K562 (cell line): ENCODE data around the gene TCIRG1. TPM values are rescaled to one million over a fixed set of nuclear protein-coding genes. Genes with fewer than 3 reads are reported as not detected.

Source experiments
- ATAC-seq: fragments of 200-7000 bp; cut with Tn5 transposase; 3 replicates; pipeline ENCODE4 v1.9.1; 2020; ENCODE audit warnings: moderate library complexity
- BruUV-seq: library from RNA; stranded (reverse); fragments of 400-500 nt; replicated peaks from 2 replicates; lab custom pipeline; 2021; lab: Mats Ljungman, UMichigan
- CTCF ChIA-PET: fragments of 300-600 bp; formaldehyde crosslinking; extraction: SDS; loops from one replicate; lab custom pipeline; 2021; ENCODE audit warnings: low intra/inter-chr PET ratio; lab: Yijun Ruan, JAX
- POLR2A ChIA-PET: fragments of 300-600, 350-650 bp; sonication (Branson Sonifier 250); formaldehyde crosslinking; extraction: SDS; loops from one replicate; lab custom pipeline; 2021; ENCODE audit warnings: antibody characterized with exemption, inconsistent platforms; lab: Yijun Ruan, JAX
- DNase-seq, 4 experiments: peaks; one replicate each; pipeline versions ENCODE4 v3.0.0 to v3.0.0-alpha.2; 2011 to 2018; ENCODE audit warnings: low spot score in 3 of 4, mixed read lengths in 3 of 4; ENCODE audit errors: extremely low read depth in 1 of 4
- FAIRE-seq: peaks from 2 replicates; lab custom pipeline; 2011; peaks lifted over from hg19 to GRCh38; lab: Jason Lieb, UNC
- H2AFZ ChIP-seq: 2 replicates; pipeline ENCODE4 v1.6.0; 2011; ENCODE audit warnings: low read depth, low read length, control low read depth, inconsistent platforms
- H3K27ac ChIP-seq: fragments of 200-600 bp; 3 replicates; pipeline ENCODE4 v1.8.0; 2011; ENCODE audit warnings: low read depth, mild to moderate bottlenecking, control low read depth, inconsistent platforms, low read length, moderate library complexity, mixed read lengths; ENCODE audit errors: extremely low read depth
- H3K27me3 ChIP-seq, 2 experiments: fragments of 300-600 bp in 1 of 2; 2 replicates in 1 of 2; 3 replicates in 1 of 2; pipeline versions ENCODE4 v1.6.0 to v1.8.0; 2011; ENCODE audit warnings: inconsistent platforms in 2 of 2, low read length in 2 of 2, mild to moderate bottlenecking in 1 of 2, mixed read lengths in 1 of 2, moderate library complexity in 1 of 2; ENCODE audit not compliant: control insufficient read depth in 2 of 2, insufficient read depth in 2 of 2
- H3K36me3 ChIP-seq: fragments of 300-600 bp; 3 replicates; pipeline ENCODE4 v1.8.0; 2011; ENCODE audit warnings: mild to moderate bottlenecking, low read length, inconsistent platforms; ENCODE audit not compliant: control insufficient read depth, insufficient read depth
- H3K4me1 ChIP-seq, 2 experiments: fragments of 200-600 bp in 1 of 2; replicated peaks in 1 of 2; 2 replicates in 1 of 2; 3 replicates in 1 of 2; pipeline versions ENCODE4 v1.5.1 to v1.8.0; 2011; ENCODE audit warnings: inconsistent platforms in 2 of 2, low read length in 2 of 2, mild to moderate bottlenecking in 1 of 2, mixed read lengths in 1 of 2, moderate library complexity in 1 of 2; ENCODE audit not compliant: control insufficient read depth in 2 of 2, insufficient read depth in 2 of 2
- H3K4me2 ChIP-seq: 2 replicates; pipeline ENCODE4 v1.6.1; 2011; ENCODE audit warnings: low read length, control low read depth, inconsistent platforms, mixed read lengths; ENCODE audit not compliant: insufficient read depth
- H3K4me3 ChIP-seq: fragments of 200-600 bp; sonication (generic), shearing (Covaris generic); 2 replicates; pipeline ENCODE4 v1.5.1; 2016; ENCODE audit warnings: control low read depth, inconsistent platforms
- H3K79me2 ChIP-seq: fragments of 200-600 bp; 3 replicates; pipeline ENCODE4 v1.8.0; 2011; ENCODE audit warnings: low read length, inconsistent platforms; ENCODE audit not compliant: control insufficient read depth, insufficient read depth
- H3K9ac ChIP-seq, 2 experiments: 2 replicates each; pipeline versions ENCODE4 v1.6.0 to v1.6.1; 2011; ENCODE audit warnings: low read depth in 2 of 2, low read length in 2 of 2, control low read depth in 1 of 2, inconsistent platforms in 1 of 2, mild to moderate bottlenecking in 1 of 2, mixed read lengths in 1 of 2; ENCODE audit not compliant: insufficient read depth in 1 of 2
- H3K9me1 ChIP-seq: one replicate; pipeline ENCODE4 v1.6.0; 2011; ENCODE audit warnings: inconsistent platforms, mild to moderate bottlenecking, low read length, moderate library complexity; ENCODE audit not compliant: control insufficient read depth, insufficient read depth
- H3K9me3 ChIP-seq: replicated peaks from 2 replicates; pipeline ENCODE4 v1.5.1; 2011; ENCODE audit warnings: low read depth, low read length, inconsistent platforms; ENCODE audit not compliant: control insufficient read depth, insufficient read depth
- H4K20me1 ChIP-seq: replicated peaks from 2 replicates; pipeline ENCODE4 v1.6.1; 2011; ENCODE audit warnings: low read length, inconsistent platforms, mixed read lengths; ENCODE audit not compliant: control insufficient read depth, insufficient read depth
- BCL6 ChIP-seq: fragments of 250-450 bp; sonication (Bioruptor Pico); IDR thresholded peaks from 2 replicates; pipeline ENCODE4 v1.4.0; 2020
- BRF1 ChIP-seq: IDR thresholded peaks from 3 replicates; pipeline ENCODE4 v1.6.1; 2011; ENCODE audit warnings: borderline replicate concordance, mild to moderate bottlenecking; ENCODE audit not compliant: insufficient read length; ENCODE audit errors: extremely low read depth
- ERF ChIP-seq: fragments of 450-650 bp; formaldehyde crosslinking; IDR thresholded peaks from 2 replicates; pipeline ENCODE4 v1.4.0; 2020; ENCODE audit warnings: mild to moderate bottlenecking, mixed read lengths
- ILF3 ChIP-seq: fragments of 450-650 bp; IDR thresholded peaks from 2 replicates; pipeline ENCODE4 v1.6.1; 2018; ENCODE audit warnings: antibody characterized with exemption, mild to moderate bottlenecking, moderate library complexity, borderline replicate concordance
- NCOA2 ChIP-seq, 2 experiments: fragments of 450-650 bp; IDR thresholded peaks; 2 replicates each; pipeline ENCODE4 v1.6.1; 2018; ENCODE audit warnings: mild to moderate bottlenecking in 2 of 2, moderate library complexity in 1 of 2; ENCODE audit not compliant: partially characterized antibody in 2 of 2
- PML ChIP-seq: IDR thresholded peaks from 2 replicates; pipeline ENCODE4 v1.6.1; 2012; ENCODE audit warnings: low read length, inconsistent platforms
- POLR2A ChIP-seq: fragments of 450-650 bp; conservative IDR thresholded peaks from 2 replicates; pipeline ENCODE4 v1.6.1; 2016
- POLR2G ChIP-seq: fragments of 200-400 bp; formaldehyde crosslinking; IDR thresholded peaks from 2 replicates; pipeline ENCODE4 v1.6.1; 2017; ENCODE audit warnings: low read depth, mild to moderate bottlenecking, antibody characterized with exemption, low read length, moderate library complexity
- SUPT5H ChIP-seq: fragments of 450-650 bp; IDR thresholded peaks from 2 replicates; pipeline ENCODE4 v1.6.1; 2016
- TCF7L2 ChIP-seq: fragments of 150-350 bp; IDR thresholded peaks from 2 replicates; pipeline ENCODE4 v1.6.1; 2016; ENCODE audit warnings: low read depth, mild to moderate bottlenecking, low read length, moderate library complexity
- THAP7 ChIP-seq: fragments of 250-450 bp; sonication (Bioruptor Pico); IDR thresholded peaks from 2 replicates; pipeline ENCODE4 v1.5.0; 2021
- ZBTB2 ChIP-seq: fragments of 450-650 bp; IDR thresholded peaks from 2 replicates; pipeline ENCODE4 v1.6.1; 2016; ENCODE audit warnings: antibody characterized with exemption
- ZNF165 ChIP-seq: fragments of 250-450 bp; sonication (Bioruptor Pico); IDR thresholded peaks from 2 replicates; pipeline ENCODE4 v1.4.0; 2020; ENCODE audit warnings: borderline replicate concordance
- ZNF444 ChIP-seq: fragments of 250-450 bp; sonication (Bioruptor Pico); IDR thresholded peaks from 2 replicates; pipeline ENCODE4 v1.4.0; 2020; ENCODE audit warnings: mild to moderate bottlenecking, moderate library complexity
- WGBS: fragments of 100-300 bp; shearing (Covaris generic); methylation state at CpG from one replicate; pipeline ENCODE4 v1.1.6; 2016; ENCODE audit warnings: low coverage, mixed read lengths; ENCODE audit not compliant: insufficient coverage; ENCODE audit errors: missing lambda C conversion rate; 5-methylcytosine and 5-hydroxymethylcytosine counted together
- in situ Hi-C: fragments of 300-500 bp; cut with MboI; formaldehyde crosslinking; loops from 4 replicates; pipeline ENCODE4 v1.15.0; 2018; ENCODE audit warnings: inconsistent platforms, mixed read lengths
- intact Hi-C: fragments of 100-400 bp; cut with micrococcal nuclease; formaldehyde crosslinking; loops from 2 replicates; pipeline ENCODE4 v1.14.2; 2022
- polyA plus RNA-seq, 8 experiments: library from polyadenylated mRNA; depleted of rRNA in 4 of 8; stranded (reverse) in 5 of 8; unstranded in 3 of 8; fragments of >200 nt; fragmentation: Nextera tagmentation in 2 of 8; fragmentation: Illumina TruSeq in 1 of 8; extraction: Ambion mirVana in 2 of 8; extraction: Trizol in 1 of 8; gene quantifications; 2 replicates each; pipeline versions ENCODE4 v1.2.1 to v1.2.3, GENCODE V29; 2011 to 2014; ENCODE audit warnings: inconsistent platforms in 1 of 8, missing spikeins in 1 of 8
- total RNA-seq, 7 experiments: library from RNA; depleted of rRNA in 6 of 7; stranded (reverse); fragments of >200 nt in 6 of 7; fragmentation: Illumina TruSeq in 2 of 7; extraction: Trizol in 2 of 7; gene quantifications; 2 replicates each; pipeline versions ENCODE4 v1.2.1 to v1.2.3, GENCODE V29; 2011 to 2021; ENCODE audit warnings: low replicate concordance in 1 of 7

TCIRG1 gene
- total and polyA plus RNA-seq, 9 of the 15 experiments (the other 6 are each of a cell fraction or from before 2014, with no cell fraction given), result 0.49 to 143 (median 24.4) TPM

- POLR2A ChIA-PET, result interaction anchor here (1.0 to 4.8 kb wide), 4 partner anchors 8 to 13 kb away, joined by 3 to 55 read pairs (median 10); no protein-coding TSS in a partner anchor
- H3K9me1 ChIP-seq, result no peaks in the 10 kb centered on the region
- no peak overlapping the region for H3K27ac ChIP-seq
- H3K4me3 ChIP-seq, result no peak overlapping the region
- no peaks in the 10 kb centered on the region for H3K27me3 ChIP-seq
- BruUV-seq, result no TSS peak
- no peaks in the 10 kb centered on the region for H3K79me2 ChIP-seq
- peaks cover 0 to 19% of the 10 kb centered on the region in 2 experiments; a peak in 1 of 5 replicates for H3K4me1 ChIP-seq
- no peaks in the 10 kb centered on the region for H3K9me3 ChIP-seq
- FAIRE-seq, result no peak
- H3K36me3 ChIP-seq, result peaks cover 58% of the 10 kb centered on the region; the same call in 2 of the 3 replicates
- WGBS, result 83% methylated on average over 11 of the region's 11 CpGs
- H4K20me1 ChIP-seq, result no peaks in the 10 kb centered on the region; the same call in 1 of the 2 replicates
- peak; percentile 60; the same call in 1 of the 2 replicates for TF ChIP-seq POLR2G
- TF ChIP-seq NCOA2 (IDR thresholded peaks at IDR 0.05; ENCODE audit: partially characterized antibody in 2 of 2), result no peak
- no peak for TF ChIP-seq ZBTB2
- TF ChIP-seq TCF7L2, result no peak
- TF ChIP-seq PML, result no peak
- TF ChIP-seq POLR2A, result 0 out of 2 replicates have a peak, but pooled peaks have one; percentile 25
- no peak for TF ChIP-seq ZNF165
- TF ChIP-seq SUPT5H, result peak; percentile 30
- no peak for TF ChIP-seq ERF
- no peak for TF ChIP-seq ILF3
- no peak for TF ChIP-seq BCL6 (CRISPR knock-in tag)
- no peak for TF ChIP-seq THAP7
- no peak for TF ChIP-seq BRF1
- TF ChIP-seq ZNF444, result no peak
- CTCF ChIA-PET, result no interaction called here
- in situ Hi-C loops (no loop called here), intact Hi-C loops (no loop called here)
- H3K9ac ChIP-seq, result no peak overlapping the region
- H2AFZ ChIP-seq, result no peak overlapping the region
- no peak; the same call in 2 of the 3 replicates for ATAC-seq
- no peak overlapping the region for H3K4me2 ChIP-seq
- DNase-seq, result no peak
Measured at GRCh38 chr11:68053981-68054812, 15.4 kb downstream of the TCIRG1 start.
